ENCODE results near the gene ASB7. TPM values are rescaled to one million over a fixed set of nuclear protein-coding genes. Genes with fewer than 3 reads are reported as not detected.

Gene ASB7
- total and polyA plus RNA-seq, 2 experiments from 2014 or later, result 4.1 to 13.9 TPM

GRCh38 chr15:100689131-100689899, 86.9 kb downstream of the ASB7 start:
- Mint-ChIP-seq H3K36me3 (ENCODE audit: low read depth) (no peaks in the 10 kb centered on the region), H3K9me3 (no peaks in the 10 kb centered on the region), H3K27ac (no peak overlapping the region), H3K4me1 (peaks cover 5% of the 10 kb centered on the region), H3K4me3 (no peak overlapping the region), H3K27me3 (ENCODE audit: insufficient read depth, low read depth, poor library complexity) (peaks cover 13% of the 10 kb centered on the region)
- TF ChIP-seq CTCF (conservative IDR thresholded peaks at IDR 0.05; ENCODE audit: low read depth in 2 of 2) (no peak), POLR2AphosphoS5 (IDR thresholded peaks at IDR 0.05; ENCODE audit: low read depth) (no peak), JUNB (IDR thresholded peaks at IDR 0.05; ENCODE audit: unreplicated experiment) (no peak), REST (IDR thresholded peaks at IDR 0.05; ENCODE audit: unreplicated experiment) (no peak), ETS1 (IDR thresholded peaks at IDR 0.05) (no peak), ZNF331 (CRISPR knock-in tag; IDR thresholded peaks at IDR 0.05; ENCODE audit: low read depth) (no peak), NANOG (IDR thresholded peaks at IDR 0.05; ENCODE audit: borderline replicate concordance) (no peak), CREB1 (CRISPR knock-in tag; IDR thresholded peaks at IDR 0.05; ENCODE audit: low read depth) (no peak), ZNF114 (CRISPR knock-in tag; IDR thresholded peaks at IDR 0.05) (no peak), STAT1 (IDR thresholded peaks at IDR 0.05; ENCODE audit: unreplicated experiment) (no peak), EZH2 (IDR thresholded peaks at IDR 0.05; ENCODE audit: low read depth, unreplicated experiment) (no peak), EZH2phosphoT487 (IDR thresholded peaks at IDR 0.05; ENCODE audit: unreplicated experiment) (no peak), ZNF462 (CRISPR knock-in tag; IDR thresholded peaks at IDR 0.05) (no peak)
- H3K36me3 ChIP-seq (ENCODE audit: insufficient read depth), result no peaks in the 10 kb centered on the region
- no peaks in the 10 kb centered on the region for H3K79me2 ChIP-seq (replicated peaks; ENCODE audit: insufficient read depth)
- no peaks in the 10 kb centered on the region for H3F3A ChIP-seq (replicated peaks; ENCODE audit: low read depth)
- ATAC-seq (no peak), DNase-seq (ENCODE audit: low spot score) (no peak)
- no peak overlapping the region for H3K27ac ChIP-seq (ENCODE audit: low read depth)
- no peak overlapping the region for H2AFZ ChIP-seq
- H3K27me3 ChIP-seq (ENCODE audit: insufficient read depth), result no peaks in the 10 kb centered on the region
- H3K4me1 ChIP-seq (ENCODE audit: insufficient read depth), result no peaks in the 10 kb centered on the region
- H3K4me2 ChIP-seq, result no peak overlapping the region
- H3K4me3 ChIP-seq, result no peak overlapping the region
- H4K20me1 ChIP-seq (replicated peaks; ENCODE audit: insufficient read depth), result no peaks in the 10 kb centered on the region
- 0 out of 2 replicates have a peak, but pooled peaks cover 2% of the 10 kb centered on the region for H3K9me2 ChIP-seq (ENCODE audit: insufficient read depth)

All from GM23338 (cell line).